OCI-LY7 (cell line): ENCODE results near the gene ZBTB42. TPM values are rescaled to one million over a fixed set of nuclear protein-coding genes. Genes with fewer than 3 reads are reported as not detected.
A peak's percentile ranks its signal among the peaks of the same experiment; 100 is the strongest.

ENCODE experiments used
- BruUV-seq: library from RNA; stranded (reverse); fragments of 400-500 nt; replicated peaks from 2 replicates; lab custom pipeline; 2021; lab: Mats Ljungman, UMichigan
- CTCF ChIA-PET: fragments of 300-600 bp; sonication (Branson Sonifier 250); formaldehyde crosslinking; loops from one replicate; lab custom pipeline; 2022; ENCODE audit warnings: antibody characterized with exemption; ENCODE audit not compliant: unreplicated experiment; lab: Charles Lee
- POLR2A ChIA-PET: fragments of 300-600 bp; sonication (Branson Sonifier 250); formaldehyde crosslinking; loops from one replicate; lab custom pipeline; 2022; ENCODE audit warnings: antibody characterized with exemption; lab: Charles Lee
- DNase-seq: peaks from one replicate; pipeline ENCODE4 v3.0.0-alpha.2; 2015; ENCODE audit warnings: low spot score
- H2AFZ ChIP-seq: fragments of 200-600 bp; sonication (generic), shearing (Covaris generic); 2 replicates; pipeline ENCODE4 v1.6.1; 2014; ENCODE audit warnings: mild to moderate bottlenecking, antibody characterized with exemption, low read length, moderate library complexity
- H3K27ac ChIP-seq: fragments of 200-600 bp; sonication (generic); 2 replicates; pipeline ENCODE4 v1.5.1; 2014; ENCODE audit warnings: mixed run types, low read depth, mild to moderate bottlenecking, moderate library complexity, low read length, inconsistent platforms; ENCODE audit not compliant: poor library complexity, severe bottlenecking
- H3K36me3 ChIP-seq: fragments of 200-600 bp; sonication (generic); 2 replicates; pipeline ENCODE4 v1.6.1; 2014; ENCODE audit warnings: mild to moderate bottlenecking, antibody characterized with exemption, low read length, moderate library complexity, mixed read lengths; ENCODE audit not compliant: insufficient read depth
- H3K4me1 ChIP-seq: fragments of 200-600 bp; sonication (generic); 2 replicates; pipeline ENCODE4 v1.5.1; 2014; ENCODE audit warnings: mild to moderate bottlenecking, low read length; ENCODE audit not compliant: insufficient read depth, poor library complexity, severe bottlenecking
- H3K4me2 ChIP-seq: fragments of 200-600 bp; sonication (generic); 2 replicates; pipeline ENCODE4 v1.6.1; 2014; ENCODE audit warnings: mild to moderate bottlenecking, low read length
- H3K4me3 ChIP-seq: fragments of 200-600 bp; sonication (generic); 2 replicates; pipeline ENCODE4 v1.5.1; 2014; ENCODE audit warnings: mild to moderate bottlenecking, low read depth, low read length; ENCODE audit not compliant: poor library complexity, severe bottlenecking
- H3K79me2 ChIP-seq: fragments of 200-600 bp; sonication (generic); 2 replicates; pipeline ENCODE4 v1.6.1; 2016; ENCODE audit warnings: low read depth, mild to moderate bottlenecking, low read length, moderate library complexity, mixed read lengths; ENCODE audit not compliant: insufficient read depth
- H3K9me2 ChIP-seq: fragments of 200-600 bp; sonication (generic); 2 replicates; pipeline ENCODE4 v1.6.1; 2016; ENCODE audit warnings: mild to moderate bottlenecking, low read length, mixed read lengths; ENCODE audit not compliant: insufficient read depth
- H3K9me3 ChIP-seq: fragments of 200-600 bp; sonication (generic); 2 replicates; pipeline ENCODE4 v1.6.1; 2014; ENCODE audit warnings: mild to moderate bottlenecking, mixed run types, low read length, mixed read lengths
- H4K20me1 ChIP-seq: fragments of 200-600 bp; sonication (generic); 2 replicates; pipeline ENCODE4 v1.6.1; 2014; ENCODE audit warnings: mild to moderate bottlenecking, antibody characterized with exemption, low read length, moderate library complexity, mixed read lengths; ENCODE audit not compliant: insufficient read depth
- CTCF ChIP-seq: fragments of 200-600 bp; sonication (generic); conservative IDR thresholded peaks from 2 replicates; pipeline ENCODE4 v1.5.1; 2014; ENCODE audit warnings: mild to moderate bottlenecking, antibody characterized with exemption, low read length, moderate library complexity, mixed read lengths
- EZH2phosphoT487 ChIP-seq: fragments of 200-600 bp; sonication (generic); IDR thresholded peaks from 2 replicates; pipeline ENCODE4 v1.6.1; 2018; ENCODE audit warnings: low read depth, borderline replicate concordance, mild to moderate bottlenecking, mixed run types, antibody characterized with exemption, low read length, moderate library complexity, mixed read lengths
- intact Hi-C: fragments of 100-400 bp; cut with micrococcal nuclease; formaldehyde crosslinking; loops from one replicate; pipeline ENCODE4 v1.10.0; 2022; ENCODE audit not compliant: unreplicated experiment
- total RNA-seq, 2 experiments: library from RNA; depleted of rRNA in 1 of 2; stranded (reverse); fragments of >200 nt in 1 of 2; shearing (Covaris generic) in 1 of 2; gene quantifications; 2 replicates each; pipeline ENCODE4 v1.2.3, GENCODE V29; 2014 to 2022

ZBTB42 gene
- total RNA-seq, 2 experiments from 2014 or later, result 0.98 to 1.9 TPM

GRCh38 chr14:104826189-104826860 lies 25.4 kb downstream of the ZBTB42 start:
- Histone ChIP-seq H2AFZ (no peak overlapping the region), H3K4me1 (no peaks in the 10 kb centered on the region), H3K9me3 (no peaks in the 10 kb centered on the region), H4K20me1 (no peaks in the 10 kb centered on the region), H3K9me2 (no peaks in the 10 kb centered on the region), H3K4me3 (no peak overlapping the region), H3K27ac (no peak overlapping the region), H3K4me2 (peak overlapping the region; percentile 43; the same call in 1 of the 2 replicates), H3K79me2 (no peaks in the 10 kb centered on the region), H3K36me3 (no peaks in the 10 kb centered on the region)
- intact Hi-C loops, result loop anchor here (1.0 to 2.0 kb wide), 2 partner anchors 58 to 100 kb away; no protein-coding TSS in a partner anchor
- no TSS peak for BruUV-seq
- DNase-seq, result peak; percentile 73
- peak; percentile 75 for TF ChIP-seq CTCF
- TF ChIP-seq EZH2phosphoT487, result no peak
- CTCF ChIA-PET, result interaction anchor here (0.6 to 1.1 kb wide), 5 partner anchors 9 to 314 kb away, joined by 3 to 9 read pairs (median 4); partner anchors contain the start of gene SIVA1
- POLR2A ChIA-PET, result interaction anchor here (1.2 kb wide), 1 partner anchor 74 kb away, joined by 5 read pairs; the partner anchor contains the start of gene SIVA1

DNA sequence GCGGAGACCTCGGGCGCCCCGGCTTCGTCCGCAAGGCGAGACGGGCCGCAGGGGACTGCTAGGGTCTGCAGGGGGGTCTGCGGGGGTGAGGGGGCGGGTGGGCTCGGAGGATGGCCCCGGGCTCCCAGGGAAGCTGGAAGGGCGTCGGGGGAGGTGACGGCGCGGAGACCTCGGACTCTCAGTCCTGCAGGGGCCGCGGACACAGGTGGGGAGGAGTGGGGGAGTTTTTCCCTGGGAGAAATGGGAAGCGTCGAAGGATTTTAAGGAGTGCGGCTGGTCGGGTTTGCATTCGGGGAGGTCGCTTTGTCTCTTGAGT lies 25.9 kb downstream of the ZBTB42 start:
- DNase-seq, result no peak
- H3K4me2 ChIP-seq, result peak overlapping the region; percentile 17; the same call in 1 of the 2 replicates

More for the DNA sequence above, 25.9 kb downstream of the ZBTB42 start:
- Histone ChIP-seq H4K20me1 (no peaks in the 10 kb centered on the region), H3K4me3 (no peak overlapping the region), H3K4me1 (no peaks in the 10 kb centered on the region), H3K27ac (no peak overlapping the region), H3K9me2 (no peaks in the 10 kb centered on the region), H3K79me2 (no peaks in the 10 kb centered on the region), H3K9me3 (no peaks in the 10 kb centered on the region), H3K36me3 (no peaks in the 10 kb centered on the region), H2AFZ (no peak overlapping the region)
- no TSS peak for BruUV-seq
- TF ChIP-seq CTCF (no peak), EZH2phosphoT487 (no peak)
- ChIA-PET CTCF (no interaction called here), POLR2A (no interaction called here)
- intact Hi-C loops, result loop anchor here (1.0 to 2.0 kb wide), 2 partner anchors 59 to 100 kb away; no protein-coding TSS in a partner anchor
